ENCODE measurements around the gene NPIPA2.
"Not testable (repeated sequence)": the region's sequence is repeated elsewhere in the genome, so short reads cannot be mapped to it uniquely, and the experiment has no call there.

Gene NPIPA2

DNA sequence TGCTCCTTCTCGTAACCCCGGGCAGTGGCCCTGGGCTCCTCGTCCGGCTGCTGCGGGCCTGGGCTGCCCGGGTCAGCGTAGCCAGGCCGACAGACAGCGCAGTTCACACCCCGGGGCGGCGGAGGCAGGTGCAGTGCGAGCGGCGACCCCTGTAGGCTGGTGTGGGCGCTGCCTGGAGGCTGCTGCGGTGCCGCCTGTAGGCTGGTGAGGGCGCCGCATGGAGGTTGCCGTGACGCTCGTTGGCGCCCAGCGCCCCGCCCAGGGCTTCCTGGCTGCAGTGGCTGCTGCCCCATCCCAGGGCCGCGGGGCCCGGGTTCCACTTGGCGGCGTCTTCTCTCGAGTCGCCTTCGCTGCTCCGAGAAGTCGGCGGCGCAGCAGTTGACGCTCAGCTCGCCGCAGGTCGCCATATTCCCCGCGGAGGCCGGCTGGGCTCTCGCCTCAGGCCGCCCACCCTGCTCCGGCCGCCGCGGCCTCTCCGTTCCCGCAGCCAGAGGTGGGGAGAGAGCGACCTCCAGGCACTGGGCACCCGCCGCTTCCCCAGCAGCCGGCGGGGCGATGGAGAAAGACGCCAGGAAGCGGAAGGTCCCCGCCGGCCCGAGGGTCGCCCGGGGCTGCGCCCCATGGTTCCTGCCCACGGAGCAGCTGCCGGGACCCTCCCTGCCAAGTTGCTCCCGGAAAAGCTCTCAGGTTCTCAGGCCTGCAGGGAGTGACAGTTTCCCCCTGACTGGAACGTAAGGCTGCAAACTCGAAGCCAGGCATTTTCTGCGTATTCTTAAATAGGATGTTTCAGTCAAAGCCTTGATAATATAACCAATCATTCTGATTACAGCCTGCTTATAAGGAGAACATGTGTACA is at the start of gene NPIPA2:
Gene NPIPA2 (plus strand): TSS at position 261 of the 856 bp plus-strand sequence. CDS start 5,533 bp downstream, outside the sequence.
- DNase-seq (ENCODE audit: low read depth in 3 of 3) = not testable (repeated sequence)

DNA sequence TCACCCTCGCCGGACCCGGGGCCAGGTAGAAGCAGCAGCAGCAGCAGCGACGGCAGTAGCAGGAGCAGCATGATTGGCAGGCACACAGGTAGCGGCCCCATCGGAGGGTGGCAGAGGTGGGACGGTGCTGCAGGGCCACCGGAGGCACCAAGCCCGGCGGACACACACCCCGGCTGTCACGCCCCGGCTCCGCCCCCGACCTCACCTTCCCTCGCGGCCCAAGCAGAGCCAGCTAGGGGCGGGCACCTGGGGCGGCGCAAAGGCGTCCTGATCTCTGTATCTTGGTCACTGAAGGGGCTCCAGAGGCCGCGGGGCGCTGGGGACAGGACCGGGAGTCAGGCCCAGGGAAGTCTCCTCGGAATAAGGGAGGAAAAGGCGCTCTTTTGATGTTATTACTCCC is 48.2 kb upstream of the NPIPA2 start, which contains the start of gene PLA2G10:
Gene PLA2G10 (minus strand): TSS at position 180 of the 400 bp plus-strand sequence. CDS start 79 bp downstream, at position 101.
- not testable (repeated sequence) for DNase-seq (ENCODE audit: low read depth in 3 of 3)

DNA sequence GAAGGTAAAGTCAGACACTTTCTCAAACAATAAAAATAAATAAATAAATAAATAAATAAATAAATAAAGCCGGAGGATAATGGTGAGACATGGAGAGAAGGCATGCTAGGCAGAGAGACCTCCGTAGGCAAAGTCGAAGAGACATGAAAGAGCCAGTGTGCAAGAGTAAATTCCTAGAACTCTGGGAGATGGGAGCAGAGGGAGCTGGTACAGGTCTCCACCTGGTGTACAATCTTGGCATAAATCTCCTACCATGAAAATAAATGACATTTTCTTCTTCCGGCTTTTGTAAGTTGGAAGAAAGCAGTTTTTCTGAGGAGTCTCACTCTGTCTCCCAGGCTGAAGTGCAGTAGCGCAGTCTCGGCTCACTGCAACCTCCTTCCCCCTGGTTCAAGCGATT is 40.5 kb upstream of the NPIPA2 start:
- not testable (repeated sequence) for DNase-seq (ENCODE audit: low read depth in 3 of 3)

- DNase-seq (ENCODE audit: low read depth in 3 of 3) = not testable (repeated sequence)
Measured at GRCh38 chr16:14702672-14703071, 39.7 kb upstream of the NPIPA2 start.

- not testable (repeated sequence) for DNase-seq (ENCODE audit: low read depth in 3 of 3)
Measured at GRCh38 chr16:14703156-14704011, 38.9 kb upstream of the NPIPA2 start, which contains the start of gene NPIPA3. TSS of gene NPIPA3 (plus strand) at chr16:14703411. CDS start at chr16:14708944, 5,533 bp downstream.

DNA sequence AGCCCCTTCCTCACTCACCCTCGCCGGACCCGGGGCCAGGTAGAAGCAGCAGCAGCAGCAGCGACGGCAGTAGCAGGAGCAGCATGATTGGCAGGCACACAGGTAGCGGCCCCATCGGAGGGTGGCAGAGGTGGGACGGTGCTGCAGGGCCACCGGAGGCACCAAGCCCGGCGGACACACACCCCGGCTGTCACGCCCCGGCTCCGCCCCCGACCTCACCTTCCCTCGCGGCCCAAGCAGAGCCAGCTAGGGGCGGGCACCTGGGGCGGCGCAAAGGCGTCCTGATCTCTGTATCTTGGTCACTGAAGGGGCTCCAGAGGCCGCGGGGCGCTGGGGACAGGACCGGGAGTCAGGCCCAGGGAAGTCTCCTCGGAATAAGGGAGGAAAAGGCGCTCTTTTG is 9.1 kb upstream of the NPIPA2 start:
- DNase-seq (ENCODE audit: low read depth in 3 of 3) = not testable (repeated sequence)

GRCh38 chr16:14740832-14741385 is 1.4 kb upstream of the NPIPA2 start:
- DNase-seq (ENCODE audit: low read depth in 3 of 3) = not testable (repeated sequence)

DNA sequence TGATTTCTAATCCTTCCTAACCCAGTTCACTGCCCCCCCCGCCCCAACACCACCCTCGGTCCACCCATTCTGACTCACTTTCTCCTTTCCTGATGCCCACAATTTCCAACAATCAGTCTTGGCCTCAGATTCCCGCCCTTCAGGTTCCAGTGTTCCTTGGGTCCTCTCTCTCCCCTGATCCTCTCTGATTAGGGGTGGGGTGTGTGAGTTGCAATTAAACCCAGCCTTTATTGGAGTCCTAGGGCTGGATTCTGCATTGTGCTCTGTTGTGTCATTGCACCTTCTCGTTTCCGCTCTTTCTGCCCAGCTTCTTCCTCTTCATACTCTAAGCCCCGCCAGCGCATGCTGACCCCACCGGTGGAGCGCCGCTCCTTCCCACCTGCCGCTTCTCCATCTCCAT is 539 bp upstream of the NPIPA2 start:
- not testable (repeated sequence) for DNase-seq (ENCODE audit: low read depth in 3 of 3)

GRCh38 chr16:14773654-14774053 is 31.3 kb downstream of the NPIPA2 start:
- DNase-seq (ENCODE audit: low read depth in 3 of 3) = not testable (repeated sequence)

- DNase-seq (ENCODE audit: low read depth in 3 of 3) = not testable (repeated sequence)
Measured at GRCh38 chr16:14775624-14776023, 33.3 kb downstream of the NPIPA2 start.

- DNase-seq (ENCODE audit: low read depth in 3 of 3) = not testable (repeated sequence)
Measured at GRCh38 chr16:14776763-14777162, 34.4 kb downstream of the NPIPA2 start.

- DNase-seq (ENCODE audit: low read depth in 3 of 3) = not testable (repeated sequence)
Measured at GRCh38 chr16:14779368-14779877, 37.1 kb downstream of the NPIPA2 start.

GRCh38 chr16:14786180-14786579 is 43.8 kb downstream of the NPIPA2 start:
- DNase-seq (ENCODE audit: low read depth in 3 of 3) = not testable (repeated sequence)

DNA sequence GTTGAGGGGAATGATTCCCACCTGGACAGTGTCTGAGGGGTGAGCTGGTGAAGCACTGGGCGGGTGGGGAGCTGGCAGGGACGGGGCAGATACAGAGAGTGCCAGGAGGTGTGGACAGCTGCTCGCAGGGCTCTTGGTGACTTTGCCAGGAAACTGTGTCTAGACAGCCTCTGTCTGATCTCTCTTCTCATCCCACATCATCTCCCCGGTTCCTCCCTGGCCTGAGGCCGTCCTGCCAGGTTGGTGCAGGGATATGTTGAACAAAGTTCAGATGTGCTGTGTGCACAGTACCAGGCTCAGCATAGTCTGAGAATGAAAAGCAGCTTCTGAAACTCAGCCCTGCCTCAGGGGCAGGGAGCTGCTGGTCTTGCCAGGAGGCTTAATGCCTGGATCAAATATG is 47.2 kb downstream of the NPIPA2 start:
- not testable (repeated sequence) for DNase-seq (ENCODE audit: low read depth in 3 of 3)

DNA sequence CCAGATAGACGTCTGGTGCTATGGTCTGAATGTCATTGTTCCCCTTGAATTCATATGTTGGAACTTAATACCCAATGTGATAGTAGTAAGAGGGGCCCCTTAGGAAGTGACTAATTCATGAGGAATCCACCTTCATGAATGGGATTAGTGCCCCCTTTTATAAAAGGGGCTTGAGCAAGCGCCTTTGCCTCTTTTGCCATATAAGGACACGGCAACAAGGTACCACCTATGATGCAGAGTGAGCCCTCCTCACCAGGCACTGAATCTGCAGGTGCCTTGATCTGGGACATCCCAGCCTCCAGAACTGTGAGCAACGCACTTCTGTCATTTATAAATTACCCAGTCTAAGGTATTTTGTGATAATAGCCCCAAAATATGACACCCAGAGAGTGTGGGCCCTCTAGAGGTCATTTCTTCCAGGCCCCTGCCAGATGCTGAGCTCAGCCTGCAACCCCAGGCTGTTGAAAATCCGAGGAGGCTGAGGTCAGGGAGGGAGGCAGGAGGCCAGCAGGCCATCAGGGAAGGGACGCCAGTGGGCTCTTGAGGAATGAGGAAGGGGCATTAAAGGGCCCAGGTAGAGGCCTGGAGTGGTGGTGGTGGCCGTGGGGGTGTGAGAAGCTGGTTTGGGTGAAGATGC is 48.1 kb downstream of the NPIPA2 start:
- not testable (repeated sequence) for DNase-seq (ENCODE audit: low read depth in 3 of 3)

DNA sequence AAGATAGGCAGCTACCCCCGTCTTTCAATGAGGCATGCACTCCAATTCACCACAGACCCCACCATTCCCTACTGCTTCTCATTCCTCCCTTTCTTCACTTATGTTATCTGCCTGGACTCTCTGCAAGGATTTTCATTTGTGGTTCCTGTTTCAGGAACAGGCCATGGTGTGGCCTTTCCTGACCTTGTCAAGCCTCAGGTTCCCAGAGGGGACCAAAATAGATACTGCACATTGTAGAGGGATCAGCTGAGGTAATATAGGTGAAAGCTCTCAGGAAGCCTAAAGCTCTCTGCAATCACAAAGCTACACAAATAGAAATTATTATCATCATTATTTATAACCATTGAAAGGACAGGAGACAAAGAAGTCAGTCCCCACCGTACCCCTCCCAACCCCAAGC is 50.6 kb downstream of the NPIPA2 start:
- not testable (repeated sequence) for DNase-seq (ENCODE audit: low read depth in 3 of 3)

GRCh38 chr16:14797558-14797957 is 55.2 kb downstream of the NPIPA2 start:
- not testable (repeated sequence) for DNase-seq (ENCODE audit: low read depth in 3 of 3)

DNA sequence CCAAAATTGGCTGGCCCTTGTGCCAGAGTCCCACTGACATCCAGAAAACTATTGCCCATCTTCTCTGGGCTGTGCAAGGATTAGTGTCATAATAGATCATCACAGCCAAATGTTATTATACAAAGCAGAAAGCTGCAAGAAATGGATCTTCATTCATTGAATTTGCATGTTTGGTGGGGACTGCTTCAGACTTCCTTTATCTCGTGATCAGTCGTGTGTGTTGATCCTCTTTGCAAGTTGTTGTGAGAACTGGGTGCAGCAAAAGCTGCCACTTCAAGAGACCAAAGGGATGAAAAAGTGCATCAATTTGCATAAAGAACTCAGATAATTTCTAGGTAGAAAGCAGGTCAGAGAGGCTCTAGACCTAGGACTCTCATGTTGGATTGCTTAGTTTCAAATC is 61.2 kb downstream of the NPIPA2 start:
- not testable (repeated sequence) for DNase-seq (ENCODE audit: low read depth in 3 of 3)

DNA sequence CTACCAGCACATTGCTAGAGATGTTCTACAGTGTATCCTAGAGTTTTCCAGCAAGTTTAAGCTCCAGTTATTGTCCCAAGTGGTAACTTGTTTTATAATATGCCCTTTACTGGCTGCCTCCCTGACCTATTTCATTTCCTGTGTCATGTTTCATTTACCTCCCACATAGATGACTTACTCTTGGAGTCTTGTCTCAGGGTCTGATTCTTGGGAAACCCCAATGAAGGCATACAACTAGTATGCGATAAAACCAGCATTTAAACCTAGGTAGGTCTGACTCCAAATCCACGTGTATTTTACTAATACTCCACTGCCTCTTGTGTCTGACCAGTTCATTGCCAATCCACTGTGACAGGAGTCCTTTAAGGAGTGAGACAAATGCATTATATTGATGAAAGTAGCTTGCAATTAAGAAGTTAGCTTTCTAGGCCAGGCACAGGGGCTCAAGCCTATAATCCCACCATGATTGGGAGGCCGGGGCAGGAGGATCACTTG is 64.9 kb downstream of the NPIPA2 start:
- DNase-seq (ENCODE audit: low read depth in 3 of 3) = not testable (repeated sequence)

- DNase-seq (ENCODE audit: low read depth in 3 of 3) = not testable (repeated sequence)
Measured at GRCh38 chr16:14813890-14814289, 71.6 kb downstream of the NPIPA2 start.

Measured in stimulated activated CD4-positive, alpha-beta T cell treated with anti-CD3 and anti-CD28 coated beads, TNF-alpha, amount 100 ng/mL, for 24 hours (primary cell).